GM21447 (cell line): ENCODE measurements around the gene MBD2.
A peak's percentile ranks its signal among the peaks of the same experiment; 100 is the strongest.
"Not testable (repeated sequence)": the region's sequence is repeated elsewhere in the genome, so short reads cannot be mapped to it uniquely, and the experiment has no call there.

Experiments
- ATAC-seq: cut with Tn5 transposase; IDR thresholded peaks from one replicate; pipeline ENCODE4 v1.9.1; 2021; ENCODE audit not compliant: unreplicated experiment

The MBD2 gene

DNA sequence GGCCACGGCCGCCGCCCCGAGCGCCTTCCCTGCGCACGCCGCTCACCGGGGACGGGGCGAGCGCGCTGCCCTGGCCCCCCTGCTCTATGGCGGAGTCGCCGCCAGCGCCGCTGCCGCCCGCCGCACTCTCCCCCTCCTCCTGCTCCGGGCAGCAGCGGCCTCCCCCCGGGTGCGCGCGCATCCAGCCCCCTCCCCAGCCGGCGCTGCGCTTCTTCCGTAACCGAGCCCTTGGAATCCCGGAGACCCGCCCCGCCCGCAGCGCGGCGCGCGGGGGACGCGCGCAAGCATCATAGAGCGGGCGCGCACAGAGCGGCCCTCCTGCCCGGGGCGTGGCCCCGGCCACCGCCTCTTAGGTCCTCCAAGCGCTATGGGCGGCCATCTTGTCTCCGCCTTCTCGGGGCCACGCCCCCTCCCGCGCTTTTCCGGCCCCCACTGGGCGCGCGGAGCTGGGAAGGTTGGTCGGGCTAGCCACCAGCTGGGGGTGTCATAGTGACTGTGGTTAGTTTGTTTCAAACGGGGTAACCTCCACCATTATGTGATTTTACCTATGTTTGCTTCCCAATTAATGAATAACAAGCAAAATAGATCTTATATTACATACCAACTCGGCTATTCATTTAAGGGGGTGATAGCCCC lies at the start of gene MBD2:
TSS of gene MBD2 (minus strand) at position 291 of the 636 bp plus-strand sequence. CDS start at position 181, 110 bp downstream.
- peak; percentile 79 for ATAC-seq

DNA sequence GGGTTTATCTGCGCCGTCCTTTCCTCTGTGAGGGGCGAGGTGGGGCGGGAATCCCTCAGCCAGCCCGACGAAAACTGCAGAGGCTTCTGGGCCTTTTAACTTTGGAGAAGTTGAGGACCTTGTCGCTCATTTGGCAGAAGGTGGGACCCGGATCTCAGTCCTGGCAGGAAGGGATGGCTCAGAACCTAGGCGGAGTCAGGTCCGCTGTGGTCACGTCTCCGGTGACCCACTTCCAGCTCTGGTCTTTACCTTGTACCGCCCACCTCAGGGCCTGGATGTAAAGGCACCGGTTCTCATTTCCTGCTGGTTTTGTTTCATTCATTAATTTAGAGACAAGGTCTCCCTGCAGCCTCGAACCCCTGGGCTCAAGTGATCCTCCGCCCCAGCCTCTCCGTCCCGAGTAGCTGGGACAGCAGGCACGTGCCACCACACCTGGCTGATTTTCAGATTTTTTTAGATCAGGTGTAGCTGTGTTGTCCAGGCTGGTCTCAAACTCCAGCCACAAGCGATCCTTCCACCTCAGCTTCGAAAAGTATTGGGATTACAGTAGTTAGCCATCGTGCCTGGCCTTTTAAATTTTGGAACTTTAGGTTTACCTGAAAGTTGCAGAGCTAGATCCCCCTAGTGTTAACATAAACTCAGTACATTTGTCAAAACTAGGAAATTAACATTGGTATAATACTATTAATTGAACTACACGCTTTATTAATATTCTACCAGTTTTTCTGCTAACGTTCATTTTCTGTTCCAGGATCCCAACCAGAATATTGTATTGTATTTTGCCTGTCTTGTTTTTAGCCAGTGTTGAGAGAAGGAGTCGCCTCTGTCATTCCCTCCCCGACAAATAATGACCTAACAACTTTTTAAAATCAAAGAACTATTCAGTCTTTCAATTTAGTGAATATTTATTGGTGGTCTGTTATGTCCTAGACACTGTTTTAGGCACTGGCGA lies 45.7 kb upstream of the MBD2 start:
- peak; percentile 40 for ATAC-seq

DNA sequence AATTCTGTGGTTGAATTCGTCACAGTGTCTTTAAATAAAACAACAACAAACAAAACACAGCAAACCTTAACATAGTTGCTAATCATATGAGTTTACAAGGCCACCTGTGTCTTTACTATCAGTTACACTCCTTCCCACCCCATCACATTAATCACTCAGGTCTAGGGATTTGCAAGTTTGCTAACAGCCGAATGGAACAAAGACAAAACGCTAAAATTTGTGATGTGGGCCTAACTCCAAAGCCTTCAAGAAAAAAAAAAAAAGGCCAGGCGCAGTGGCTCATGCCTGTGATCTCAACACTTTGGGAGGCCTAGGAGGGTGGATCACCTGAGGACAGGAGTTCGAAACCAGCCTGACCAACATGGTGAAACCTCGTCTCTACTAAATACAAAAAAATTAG lies 44.3 kb upstream of the MBD2 start:
- ATAC-seq = no peak

DNA sequence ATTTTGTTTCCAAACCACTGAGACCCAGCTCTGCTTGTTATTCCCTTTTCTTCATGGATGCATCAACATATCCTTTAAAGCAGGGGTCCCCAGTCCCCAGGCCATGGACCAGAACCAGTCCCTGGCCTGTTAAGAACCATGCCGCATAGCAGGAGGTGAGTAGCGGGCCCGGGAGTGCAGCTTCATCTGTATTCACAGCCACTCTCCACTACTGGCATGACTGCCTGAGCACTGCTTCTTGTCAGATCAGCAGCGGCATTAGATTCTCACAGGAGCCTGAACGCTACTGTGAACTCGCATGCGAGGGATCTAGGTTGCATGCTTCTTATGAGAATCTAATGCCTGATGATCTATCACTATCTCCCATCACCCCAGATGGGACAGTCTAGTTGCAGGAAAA lies 43.2 kb upstream of the MBD2 start:
- no peak for ATAC-seq

DNA sequence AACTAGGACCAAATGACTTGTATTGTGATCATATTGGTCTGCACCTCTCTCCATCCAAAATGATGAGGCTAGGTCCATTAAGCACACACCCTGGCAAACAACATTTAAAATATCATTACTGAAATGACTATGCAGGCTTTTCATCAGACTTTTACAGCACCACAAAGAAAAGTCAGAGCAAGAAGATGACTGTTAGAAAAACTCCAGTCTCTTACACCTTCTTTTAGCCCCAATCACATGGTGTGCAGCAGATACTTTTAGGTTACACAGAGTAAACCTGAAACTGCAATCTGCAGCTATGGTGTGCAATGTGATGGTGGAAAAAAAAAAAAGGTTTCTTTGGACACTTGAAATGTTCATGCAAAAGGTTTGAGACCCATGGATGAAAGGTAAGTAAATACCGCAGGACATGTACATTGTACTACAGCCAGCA lies 39.5 kb upstream of the MBD2 start:
- ATAC-seq = peak; percentile 69

DNA sequence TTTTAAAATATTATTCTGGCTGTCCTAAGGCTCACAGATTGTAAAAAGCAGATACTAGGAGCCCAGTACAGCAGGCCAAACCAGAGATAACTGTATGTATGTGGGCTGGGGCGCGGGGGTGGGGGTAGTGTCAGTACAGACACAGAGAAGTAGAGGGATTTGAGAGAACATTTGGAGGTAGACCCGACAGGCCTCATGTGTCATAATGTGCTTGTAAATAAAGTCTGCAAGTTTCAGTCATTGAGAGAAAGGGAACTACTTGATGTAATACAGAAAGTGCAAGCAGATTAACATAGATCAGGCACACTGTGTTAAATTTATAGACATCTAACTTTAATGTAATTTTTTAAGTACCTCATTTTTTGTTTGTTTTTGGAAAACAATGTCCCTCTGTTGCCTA lies 37.4 kb upstream of the MBD2 start:
- ATAC-seq = peak; percentile 66

DNA sequence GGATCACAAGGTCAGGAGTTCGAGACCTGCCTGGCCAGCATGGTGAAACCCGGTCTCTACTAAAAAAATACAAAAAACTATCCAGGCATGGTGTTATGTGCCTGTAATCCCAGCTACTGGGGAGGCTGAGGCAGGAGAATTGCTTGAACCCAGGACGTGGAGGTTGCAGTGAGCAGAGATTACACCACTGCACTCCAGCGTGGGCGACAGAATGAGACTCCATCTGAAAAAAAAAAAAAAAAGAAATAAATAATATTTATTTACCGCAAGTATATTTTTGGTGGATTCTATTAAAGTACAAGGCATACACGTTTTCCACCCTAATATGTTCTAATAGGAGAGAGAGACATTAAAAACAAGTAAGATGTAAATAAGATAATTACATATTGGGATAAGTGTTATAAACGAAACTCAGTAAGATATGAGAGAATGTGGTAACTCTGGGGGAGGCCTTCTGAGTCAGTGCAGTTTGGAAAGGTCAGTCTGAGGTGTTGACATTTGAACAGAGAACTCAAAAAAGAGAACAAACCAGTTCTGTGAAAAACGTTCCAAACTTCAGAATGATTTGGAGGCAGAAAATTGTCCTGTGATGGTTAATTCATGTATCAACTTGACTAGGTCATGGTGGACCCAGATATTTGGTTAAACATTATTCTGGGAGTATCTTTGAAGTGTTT lies 36.1 kb upstream of the MBD2 start:
- ATAC-seq = peak; percentile 30

GRCh38 chr18:54257818-54258217 lies 33.3 kb upstream of the MBD2 start:
- ATAC-seq = not testable (repeated sequence)

- ATAC-seq = no peak
Observed at GRCh38 chr18:54257015-54257414, 32.5 kb upstream of the MBD2 start.

- ATAC-seq = no peak
Observed at GRCh38 chr18:54255141-54255540, 30.7 kb upstream of the MBD2 start.

- ATAC-seq = no peak
Observed at GRCh38 chr18:54254265-54254758, 29.8 kb upstream of the MBD2 start.

- no peak for ATAC-seq
Observed at GRCh38 chr18:54251606-54252390, 27.3 kb upstream of the MBD2 start.

- ATAC-seq = peak; percentile 74
Observed at GRCh38 chr18:54250846-54251261, 26.4 kb upstream of the MBD2 start.

DNA sequence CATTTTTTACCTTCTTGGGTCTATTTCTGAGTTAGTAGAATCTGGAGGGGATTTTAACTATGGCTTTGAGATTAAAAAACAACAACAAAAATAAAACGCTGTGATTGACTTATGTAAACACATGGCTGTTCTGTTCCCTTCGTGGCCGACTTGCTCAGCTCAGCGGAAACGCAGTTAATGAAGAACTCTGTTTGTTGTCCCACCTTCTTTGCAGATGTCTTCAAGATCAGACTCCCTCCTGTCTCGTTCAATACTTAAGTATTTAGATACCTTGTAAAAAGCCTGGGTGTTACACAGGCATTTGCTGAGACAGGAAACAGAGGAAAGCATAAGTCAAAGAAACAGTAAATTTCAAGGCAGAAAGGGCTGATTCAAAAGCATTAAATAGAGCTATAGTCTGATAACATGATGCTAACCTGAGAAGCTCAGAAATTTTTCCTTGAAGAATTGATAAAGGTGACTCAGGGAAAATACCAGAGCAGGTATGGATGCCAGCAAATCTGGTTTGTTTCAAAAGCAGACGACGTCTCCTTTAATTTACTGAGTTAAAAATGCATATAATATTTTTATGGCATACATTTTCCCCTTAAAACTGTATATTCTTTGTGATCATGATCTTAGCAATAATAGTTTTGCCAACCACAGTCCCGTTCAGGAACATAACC lies 23.2 kb upstream of the MBD2 start:
- ATAC-seq = no peak

- ATAC-seq = no peak
Observed at GRCh38 chr18:54242327-54242726, 17.9 kb upstream of the MBD2 start.

DNA sequence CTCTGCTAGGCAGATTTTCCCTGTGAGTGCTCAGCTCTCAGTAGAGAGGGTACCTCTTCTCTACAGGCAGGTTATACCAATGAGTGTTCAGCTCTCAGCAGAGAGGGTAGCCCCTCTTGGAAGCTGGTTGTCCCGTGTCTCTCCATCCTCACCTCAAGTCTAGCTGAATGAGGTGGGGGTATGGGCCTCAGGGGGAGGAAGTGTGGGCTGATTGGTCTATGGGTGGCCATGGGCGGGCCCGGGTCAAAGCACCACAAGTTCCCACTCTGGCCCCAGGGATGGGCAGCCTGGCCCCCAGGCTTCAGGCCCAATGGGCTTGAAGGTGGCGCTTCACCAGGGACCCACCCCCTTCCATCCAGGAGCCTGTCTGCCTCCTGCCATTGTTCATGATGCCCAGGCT lies 17.0 kb upstream of the MBD2 start:
- no peak for ATAC-seq

DNA sequence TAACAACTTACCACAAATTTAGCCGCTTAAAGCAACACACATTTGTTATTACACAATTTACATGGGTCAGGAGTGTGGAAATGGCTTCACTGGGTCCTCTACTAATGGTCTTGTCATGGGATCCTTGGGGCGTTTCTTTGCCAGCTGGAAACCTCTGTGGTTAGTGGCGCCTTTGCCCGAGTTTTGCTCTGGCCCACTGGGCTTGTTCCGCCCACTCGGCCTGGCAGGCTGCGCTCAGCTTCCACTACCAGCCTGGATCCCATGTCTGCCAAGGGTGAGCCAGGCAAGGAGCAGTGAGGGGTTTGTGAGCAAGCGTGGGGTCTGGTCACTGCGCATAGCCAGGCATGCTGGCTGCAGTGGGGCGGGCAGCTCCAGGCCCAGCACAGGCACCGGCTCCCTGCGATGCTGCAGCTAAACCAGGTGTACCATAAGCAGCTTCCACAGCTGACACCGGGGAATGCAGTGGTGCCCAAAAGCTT lies 16.2 kb upstream of the MBD2 start:
- ATAC-seq = no peak

DNA sequence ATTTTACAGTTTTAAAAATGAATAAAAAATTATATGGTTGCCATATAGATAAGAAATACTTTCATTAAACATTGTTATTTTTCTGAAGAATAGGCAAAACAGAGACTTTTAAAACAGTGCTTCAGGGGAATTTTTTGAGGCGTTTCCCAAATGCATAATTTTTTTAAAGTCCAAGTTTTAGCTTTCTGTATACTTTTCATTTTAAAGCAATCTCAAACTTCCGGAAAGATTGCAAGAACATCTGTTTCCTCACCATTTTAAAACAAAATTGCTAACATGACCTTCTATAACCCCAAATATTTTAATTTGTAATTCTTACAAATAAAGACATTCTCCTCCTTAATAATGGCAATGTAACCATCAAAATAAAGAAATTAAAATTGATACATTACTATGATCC lies 15.1 kb upstream of the MBD2 start:
- no peak for ATAC-seq

DNA sequence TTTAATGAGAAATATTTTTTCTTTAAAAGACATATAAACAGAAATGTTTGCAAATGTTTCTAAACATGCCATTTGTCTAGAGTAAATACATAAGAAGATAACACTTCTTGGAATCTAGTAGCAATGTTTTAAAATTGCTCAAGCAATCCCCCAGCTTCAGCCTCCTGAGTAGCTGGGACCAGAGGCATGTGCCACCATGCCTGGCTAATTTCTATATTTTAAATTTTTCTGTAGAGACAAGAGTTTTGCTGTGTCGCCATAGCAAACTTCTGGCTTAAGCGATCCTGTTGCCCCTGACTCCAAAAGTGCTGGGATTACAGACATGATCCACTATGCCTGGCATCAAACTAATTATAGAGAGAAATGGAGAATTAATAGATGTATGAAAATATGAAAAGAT lies 14.6 kb upstream of the MBD2 start:
- ATAC-seq = no peak
